ENCODE results near the gene MKX. TPM values are rescaled to one million over a fixed set of nuclear protein-coding genes. Genes with fewer than 3 reads are reported as not detected.
"Not testable (repeated sequence)": the region's sequence is repeated elsewhere in the genome, so short reads cannot be mapped to it uniquely, and the experiment has no call there.

Gene MKX
- total RNA-seq, 1 experiment from 2014 or later, result 27.5 TPM

DNA sequence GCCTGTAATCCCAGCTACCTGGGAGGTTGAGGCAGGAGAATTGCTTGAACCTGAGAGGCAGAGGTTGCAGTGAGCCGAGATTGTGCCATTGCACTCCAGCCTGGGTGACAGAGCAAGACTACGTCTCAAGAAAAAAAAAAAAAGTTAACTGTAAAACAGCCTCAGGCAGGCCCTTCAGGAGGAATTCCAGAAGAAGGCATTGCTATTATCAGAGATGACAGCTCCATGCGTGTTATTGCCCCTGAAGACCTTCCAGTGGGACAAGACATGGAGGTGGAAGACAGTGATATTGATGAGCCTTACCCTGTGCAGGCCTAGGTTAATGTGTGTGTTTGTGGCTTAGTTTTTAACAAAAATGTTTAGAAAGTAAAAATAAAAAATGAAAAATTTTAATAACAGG is 63.8 kb downstream of the MKX start:
- BruUV-seq (replicated peaks); H3K9me3 ChIP-seq (ENCODE audit: control insufficient read depth in 1 of 2, insufficient read depth in 1 of 2, low read depth in 1 of 2, low read length in 2 of 2); H3K4me1 ChIP-seq (ENCODE audit: control insufficient read depth in 1 of 2, insufficient read depth in 2 of 2, low read length in 2 of 2); H3K4me3 ChIP-seq (replicated peaks in 1 of 2; ENCODE audit: low read depth in 1 of 2, low read length in 2 of 2); H2AFZ ChIP-seq (ENCODE audit: low read depth, low read length, poor library complexity, severe bottlenecking); H3K4me2 ChIP-seq (ENCODE audit: low read length); H3K9me2 ChIP-seq (ENCODE audit: insufficient read depth); H3K9ac ChIP-seq (ENCODE audit: low read length); POLR2A ChIA-PET; intact Hi-C loops (cut with micrococcal nuclease); RAD21 ChIA-PET (ENCODE audit: low non-redundant PET in 1 of 2, low total read pairs in 2 of 2, uncharacterized antibody in 2 of 2, unreplicated experiment in 2 of 2); H3K79me2 ChIP-seq (ENCODE audit: insufficient read depth, low read length); DNase-seq (ENCODE audit: low read depth, low spot score); H3K36me3 ChIP-seq (ENCODE audit: control insufficient read depth in 1 of 2, insufficient read depth in 2 of 2, low read length in 2 of 2); H4K20me1 ChIP-seq (ENCODE audit: insufficient read depth); H3K27ac ChIP-seq (ENCODE audit: low read depth, low read length); ATAC-seq; H3K27me3 ChIP-seq (ENCODE audit: insufficient read depth, low read length): not testable (repeated sequence)
- CTCF ChIA-PET, result interaction anchor here (1.1 to 1.6 kb wide), 3 partner anchors 14 to 312 kb away, joined by 3 to 6 read pairs (median 3); no protein-coding TSS in a partner anchor

DNA sequence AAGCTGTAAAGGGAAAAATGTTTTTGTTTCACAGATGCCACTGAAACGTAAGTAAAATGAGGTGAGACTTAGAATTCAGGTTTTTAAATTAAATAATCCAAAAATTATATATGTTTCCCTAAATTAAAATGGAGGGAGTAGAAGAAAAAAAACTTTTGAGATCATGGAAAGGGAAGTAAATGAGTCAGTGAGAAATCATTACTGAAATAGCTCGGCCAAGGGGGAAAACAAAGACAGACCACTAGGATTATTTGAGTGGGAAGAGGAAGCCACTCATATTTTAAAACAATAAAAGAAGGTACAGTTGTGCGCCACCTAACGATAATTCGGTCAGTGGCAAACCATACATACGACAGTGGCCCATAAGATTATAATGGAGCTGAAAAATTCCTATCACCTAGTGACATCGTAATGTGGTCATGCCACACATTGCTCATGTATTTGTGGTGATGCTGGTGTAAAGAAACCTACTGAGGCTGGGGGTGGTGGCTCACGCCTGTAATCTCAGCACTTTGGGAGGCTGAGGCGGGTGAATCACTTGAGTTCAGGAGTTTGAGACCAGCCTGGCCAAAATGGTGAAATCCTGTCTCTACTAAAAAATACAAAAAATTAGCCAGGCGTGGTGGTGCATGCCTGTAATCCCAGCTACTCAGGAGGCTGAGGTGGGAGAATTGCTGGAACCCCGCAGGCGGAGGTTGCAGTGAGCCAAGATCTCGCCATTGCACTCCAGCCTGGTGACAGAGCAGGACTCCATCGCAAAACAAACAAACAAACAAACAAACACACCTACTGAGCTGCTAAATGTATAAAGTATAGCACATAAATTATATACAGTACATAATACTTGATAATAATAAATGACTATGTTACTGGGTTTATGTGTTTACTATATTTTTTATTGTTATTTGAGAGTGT is 64.7 kb downstream of the MKX start:
- H4K20me1 ChIP-seq (ENCODE audit: insufficient read depth), result no peaks in the 10 kb centered on the region
- peak overlapping the region; percentile 8; the same call in 1 of the 2 replicates for H3K4me2 ChIP-seq (ENCODE audit: low read length)
- CTCF ChIA-PET, result interaction anchor here (0.7 to 1.6 kb wide), 4 partner anchors 15 to 534 kb away, joined by 3 to 6 read pairs (median 3); no protein-coding TSS in a partner anchor
- RAD21 ChIA-PET (ENCODE audit: low non-redundant PET in 1 of 2, low total read pairs in 2 of 2, uncharacterized antibody in 2 of 2, unreplicated experiment in 2 of 2), result interaction anchor here in 1 of 2 experiments (0.5 kb wide), 1 partner anchor 61 kb away, joined by 3 read pairs; no protein-coding TSS in a partner anchor
- DNase-seq (ENCODE audit: low read depth, low spot score), result peak; percentile 16
- no peak overlapping the region for H3K27ac ChIP-seq (ENCODE audit: low read depth, low read length)
- no peaks in the 10 kb centered on the region for H3K9me2 ChIP-seq (ENCODE audit: insufficient read depth)
- no peak overlapping the region for H3K4me3 ChIP-seq (replicated peaks in 1 of 2; ENCODE audit: low read depth in 1 of 2, low read length in 2 of 2)
- H3K36me3 ChIP-seq (ENCODE audit: control insufficient read depth in 1 of 2, insufficient read depth in 2 of 2, low read length in 2 of 2), result no peaks in the 10 kb centered on the region
- peak; percentile 70 for ATAC-seq
- no peaks in the 10 kb centered on the region for H3K9me3 ChIP-seq (ENCODE audit: control insufficient read depth in 1 of 2, insufficient read depth in 1 of 2, low read depth in 1 of 2, low read length in 2 of 2)
- intact Hi-C loops (cut with micrococcal nuclease), result no loop called here
- H3K27me3 ChIP-seq (ENCODE audit: insufficient read depth, low read length), result no peaks in the 10 kb centered on the region
- BruUV-seq (replicated peaks), result no TSS peak
- H3K79me2 ChIP-seq (ENCODE audit: insufficient read depth, low read length), result no peaks in the 10 kb centered on the region
- no peaks in the 10 kb centered on the region for H3K4me1 ChIP-seq (ENCODE audit: control insufficient read depth in 1 of 2, insufficient read depth in 2 of 2, low read length in 2 of 2)
- no peak overlapping the region for H3K9ac ChIP-seq (ENCODE audit: low read length)
- peak overlapping the region; percentile 65 for H2AFZ ChIP-seq (ENCODE audit: low read depth, low read length, poor library complexity, severe bottlenecking)
- POLR2A ChIA-PET, result no interaction called here
- TF ChIP-seq YY1 (IDR thresholded peaks at IDR 0.05; ENCODE audit: extremely low read depth, insufficient replicate concordance, low read depth, low read length), result no peak
- TF ChIP-seq, protein P1, sequence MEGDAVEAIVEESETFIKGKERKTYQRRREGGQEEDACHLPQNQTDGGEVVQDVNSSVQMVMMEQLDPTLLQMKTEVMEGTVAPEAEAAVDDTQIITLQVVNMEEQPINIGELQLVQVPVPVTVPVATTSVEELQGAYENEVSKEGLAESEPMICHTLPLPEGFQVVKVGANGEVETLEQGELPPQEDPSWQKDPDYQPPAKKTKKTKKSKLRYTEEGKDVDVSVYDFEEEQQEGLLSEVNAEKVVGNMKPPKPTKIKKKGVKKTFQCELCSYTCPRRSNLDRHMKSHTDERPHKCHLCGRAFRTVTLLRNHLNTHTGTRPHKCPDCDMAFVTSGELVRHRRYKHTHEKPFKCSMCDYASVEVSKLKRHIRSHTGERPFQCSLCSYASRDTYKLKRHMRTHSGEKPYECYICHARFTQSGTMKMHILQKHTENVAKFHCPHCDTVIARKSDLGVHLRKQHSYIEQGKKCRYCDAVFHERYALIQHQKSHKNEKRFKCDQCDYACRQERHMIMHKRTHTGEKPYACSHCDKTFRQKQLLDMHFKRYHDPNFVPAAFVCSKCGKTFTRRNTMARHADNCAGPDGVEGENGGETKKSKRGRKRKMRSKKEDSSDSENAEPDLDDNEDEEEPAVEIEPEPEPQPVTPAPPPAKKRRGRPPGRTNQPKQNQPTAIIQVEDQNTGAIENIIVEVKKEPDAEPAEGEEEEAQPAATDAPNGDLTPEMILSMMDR (IDR thresholded peaks at IDR 0.05 in 2 of 3, conservative IDR thresholded peaks at IDR 0.05 in 1 of 3; ENCODE audit: borderline replicate concordance in 1 of 3, insufficient read depth in 1 of 3, low read depth in 2 of 3, low read length in 2 of 3), result peak in 1 of 3 experiments; percentile 18; a peak in 1 of 6 replicates
